Muscle of back (tissue), 13 donors: ENCODE data around the gene CLEC14A. TPM values are rescaled to one million over a fixed set of nuclear protein-coding genes. Genes with fewer than 3 reads are reported as not detected.
A peak's percentile ranks its signal among the peaks of the same experiment; 100 is the strongest.

ENCODE experiments used
- DNase-seq, 3 donors: peaks; one replicate each; pipeline versions ENCODE4 v3.0.0 to v3.0.0-alpha.2; 2013
- long read RNA-seq, 9 donors: transcript quantifications; one replicate each; lab custom pipeline, GENCODE V29; 2026
- polyA plus RNA-seq, 10 donors: library from polyadenylated mRNA; unstranded; fragments of 120-200 nt; gene quantifications; one replicate each; pipeline ENCODE4 v1.2.1, GENCODE V29; 2013; ENCODE audit not compliant: insufficient read length in 10 of 10

The CLEC14A gene
- 10 to 100 TPM; 19.8 to 31.2 (median 24.9) TPM for polyA plus RNA-seq
- long read RNA-seq, donor 1, transcript CLEC14A-201 (1 exons, 2,267 nt): major isoform, 87 of 87 reads
- long read RNA-seq, donor 1, partial matches to known transcripts: 0 of 87 reads
- long read RNA-seq, donor 1, other reads (novel, unspliced or antisense): 0 of 87 reads
- long read RNA-seq, donor 2, transcript CLEC14A-201 (1 exons, 2,267 nt): major isoform, 49 of 49 reads
- long read RNA-seq, donor 2, partial matches to known transcripts: 0 of 49 reads
- long read RNA-seq, donor 2, other reads (novel, unspliced or antisense): 0 of 49 reads
- long read RNA-seq, donor 3: 0 reads
- long read RNA-seq, donor 4, transcript CLEC14A-201 (1 exons, 2,267 nt): major isoform, 63 of 63 reads
- long read RNA-seq, donor 4, partial matches to known transcripts: 0 of 63 reads
- long read RNA-seq, donor 4, other reads (novel, unspliced or antisense): 0 of 63 reads
- long read RNA-seq, donor 5, transcript CLEC14A-201 (1 exons, 2,267 nt): major isoform, 84 of 84 reads
- long read RNA-seq, donor 5, partial matches to known transcripts: 0 of 84 reads
- long read RNA-seq, donor 5, other reads (novel, unspliced or antisense): 0 of 84 reads
- long read RNA-seq, donor 6, transcript CLEC14A-201 (1 exons, 2,267 nt): major isoform, 66 of 66 reads
- long read RNA-seq, donor 6, partial matches to known transcripts: 0 of 66 reads
- long read RNA-seq, donor 6, other reads (novel, unspliced or antisense): 0 of 66 reads
- long read RNA-seq, donor 7, transcript CLEC14A-201 (1 exons, 2,267 nt): major isoform, 74 of 74 reads
- long read RNA-seq, donor 7, partial matches to known transcripts: 0 of 74 reads
- long read RNA-seq, donor 7, other reads (novel, unspliced or antisense): 0 of 74 reads
- long read RNA-seq, donor 8, transcript CLEC14A-201 (1 exons, 2,267 nt): major isoform, 80 of 80 reads
- long read RNA-seq, donor 8, partial matches to known transcripts: 0 of 80 reads
- long read RNA-seq, donor 8, other reads (novel, unspliced or antisense): 0 of 80 reads
- long read RNA-seq, donor 9, transcript CLEC14A-201 (1 exons, 2,267 nt): major isoform, 13 of 13 reads
- long read RNA-seq, donor 9, partial matches to known transcripts: 0 of 13 reads
- long read RNA-seq, donor 9, other reads (novel, unspliced or antisense): 0 of 13 reads

GRCh38 chr14:38255673-38256532 lies at the start of gene CLEC14A:
CLEC14A (minus strand) TSS chr14:38256093; CDS start chr14:38256022, 71 bp downstream.
- peak; percentile 66 to 94 (median 75) for DNase-seq

- no peak for DNase-seq
These were observed 47.1 kb upstream of the CLEC14A start for GRCh38 chr14:38302966-38303365.

GRCh38 chr14:38302034-38302433 lies 46.1 kb upstream of the CLEC14A start:
- DNase-seq: no peak

GRCh38 chr14:38297681-38298080 lies 41.8 kb upstream of the CLEC14A start:
- peak; percentile 6 to 48 (median 21) for DNase-seq

GRCh38 chr14:38291681-38292467 lies 36.0 kb upstream of the CLEC14A start:
- DNase-seq: peak in 1 of 3 donors; percentile 40

- DNase-seq: peak in 1 of 3 donors; percentile 69
These were observed 34.8 kb upstream of the CLEC14A start for GRCh38 chr14:38290601-38291188.

- DNase-seq: no peak
These were observed 30.6 kb upstream of the CLEC14A start for GRCh38 chr14:38286452-38286851.

- DNase-seq: no peak
These were observed 30.1 kb upstream of the CLEC14A start for GRCh38 chr14:38285962-38286361.

- no peak for DNase-seq
These were observed 27.0 kb upstream of the CLEC14A start for GRCh38 chr14:38282936-38283335.

GRCh38 chr14:38280081-38280480 lies 24.2 kb upstream of the CLEC14A start:
- no peak for DNase-seq

GRCh38 chr14:38279572-38279971 lies 23.7 kb upstream of the CLEC14A start:
- DNase-seq: no peak

GRCh38 chr14:38278035-38278434 lies 22.1 kb upstream of the CLEC14A start:
- DNase-seq: no peak

GRCh38 chr14:38262844-38263243 lies 7.0 kb upstream of the CLEC14A start:
- DNase-seq: no peak

GRCh38 chr14:38261620-38262019 lies 5.7 kb upstream of the CLEC14A start:
- DNase-seq: no peak

- DNase-seq: no peak
These were observed 1.6 kb upstream of the CLEC14A start for GRCh38 chr14:38257507-38257906.

- DNase-seq: no peak
These were observed 594 bp upstream of the CLEC14A start for GRCh38 chr14:38256533-38256840.

- peak in 1 of 3 donors; percentile 30 for DNase-seq
These were observed 553 bp downstream of the CLEC14A start for GRCh38 chr14:38255408-38255672.

- DNase-seq: peak in 2 of 3 donors; percentile 0 to 50
These were observed 1.1 kb downstream of the CLEC14A start for GRCh38 chr14:38254571-38255407.

GRCh38 chr14:38253676-38254075 lies 2.2 kb downstream of the CLEC14A start:
- no peak for DNase-seq
